GM23338 (cell line): ENCODE measurements around the gene MED13L. TPM values are rescaled to one million over a fixed set of nuclear protein-coding genes. Genes with fewer than 3 reads are reported as not detected.

Experiments
- ATAC-seq: fragments of 200-7000 bp; cut with Tn5 transposase; 3 replicates; pipeline ENCODE4 v1.9.1; 2020
- DNase-seq: peaks from one replicate; pipeline ENCODE4 v3.0.0-alpha.2; 2015; ENCODE audit warnings: low spot score
- H2AFZ ChIP-seq: fragments of 200-600 bp; sonication (generic); 2 replicates; pipeline ENCODE4 v1.8.0; 2016; ENCODE audit warnings: antibody characterized with exemption, mild to moderate bottlenecking, moderate library complexity
- H3F3A ChIP-seq: fragments of 200-600 bp; sonication (generic); replicated peaks from 2 replicates; pipeline ENCODE4 v1.8.0; 2017; ENCODE audit warnings: antibody characterized with exemption, mixed run types, low read depth
- H3K27ac ChIP-seq: fragments of 200-600 bp; sonication (generic); 2 replicates; pipeline ENCODE4 v1.6.1; 2016; ENCODE audit warnings: low read depth
- H3K27me3 ChIP-seq: fragments of 200-600 bp; sonication (generic); 2 replicates; pipeline ENCODE4 v1.8.0; 2016; ENCODE audit warnings: mild to moderate bottlenecking, mixed run types, moderate library complexity; ENCODE audit not compliant: insufficient read depth
- H3K36me3 ChIP-seq: fragments of 200-600 bp; sonication (generic); 2 replicates; pipeline ENCODE4 v1.8.0; 2016; ENCODE audit warnings: mild to moderate bottlenecking; ENCODE audit not compliant: insufficient read depth
- H3K4me1 ChIP-seq: fragments of 200-600 bp; sonication (generic); 2 replicates; pipeline ENCODE4 v1.8.0; 2016; ENCODE audit warnings: mild to moderate bottlenecking, moderate library complexity; ENCODE audit not compliant: insufficient read depth
- H3K4me2 ChIP-seq: fragments of 200-600 bp; sonication (generic); 2 replicates; pipeline ENCODE4 v1.7.1; 2017; ENCODE audit warnings: mixed run types
- H3K4me3 ChIP-seq: fragments of 200-600 bp; sonication (generic); 2 replicates; pipeline ENCODE4 v1.6.1; 2016; ENCODE audit warnings: mixed run types
- H3K79me2 ChIP-seq: fragments of 200-600 bp; sonication (generic); replicated peaks from 2 replicates; pipeline ENCODE4 v1.8.0; 2017; ENCODE audit warnings: mild to moderate bottlenecking; ENCODE audit not compliant: insufficient read depth
- H3K9me2 ChIP-seq: fragments of 200-600 bp; sonication (generic); 2 replicates; pipeline ENCODE4 v1.8.0; 2017; ENCODE audit not compliant: insufficient read depth
- H4K20me1 ChIP-seq: fragments of 200-600 bp; sonication (generic); replicated peaks from 2 replicates; pipeline ENCODE4 v1.8.0; 2017; ENCODE audit warnings: mild to moderate bottlenecking; ENCODE audit not compliant: insufficient read depth
- H3K27ac Mint-ChIP-seq: 2 replicates; pipeline ENCODE4 v1.8.0; 2020; ENCODE audit warnings: inconsistent platforms, mild to moderate bottlenecking, moderate library complexity, mixed read lengths
- H3K27me3 Mint-ChIP-seq: 3 replicates; pipeline ENCODE4 v1.8.0; 2022; ENCODE audit warnings: low read depth, mild to moderate bottlenecking, moderate library complexity, mixed read lengths, inconsistent platforms; ENCODE audit not compliant: insufficient read depth, poor library complexity
- H3K36me3 Mint-ChIP-seq: 3 replicates; pipeline ENCODE4 v1.8.0; 2021; ENCODE audit warnings: low read depth, mild to moderate bottlenecking, inconsistent platforms, moderate library complexity, mixed read lengths
- H3K4me1 Mint-ChIP-seq: 3 replicates; pipeline ENCODE4 v1.8.0; 2020; ENCODE audit warnings: mild to moderate bottlenecking, inconsistent platforms, mixed read lengths
- H3K4me3 Mint-ChIP-seq: 3 replicates; pipeline ENCODE4 v1.8.0; 2021; ENCODE audit warnings: moderate library complexity, mild to moderate bottlenecking, inconsistent platforms, mixed read lengths
- H3K9me3 Mint-ChIP-seq: 3 replicates; pipeline ENCODE4 v1.8.0; 2020; ENCODE audit warnings: moderate library complexity, mild to moderate bottlenecking, inconsistent platforms, mixed read lengths
- CREB1 ChIP-seq: fragments of 250-450 bp; sonication (Bioruptor Pico); IDR thresholded peaks from 2 replicates; pipeline ENCODE4 v1.5.0; 2020; ENCODE audit warnings: low read depth, mild to moderate bottlenecking, moderate library complexity
- EZH2 ChIP-seq: fragments of 200-600 bp; sonication (generic); IDR thresholded peaks from one replicate; pipeline ENCODE4 v1.8.0; 2017; ENCODE audit warnings: antibody characterized with exemption, mild to moderate bottlenecking, low read depth; ENCODE audit not compliant: unreplicated experiment
- EZH2phosphoT487 ChIP-seq: fragments of 200-600 bp; sonication (generic); IDR thresholded peaks from one replicate; pipeline ENCODE4 v1.8.1; 2018; ENCODE audit warnings: antibody characterized with exemption; ENCODE audit not compliant: unreplicated experiment
- JUNB ChIP-seq: IDR thresholded peaks from one replicate; pipeline ENCODE4 v1.6.1; 2016; ENCODE audit warnings: antibody characterized with exemption; ENCODE audit not compliant: unreplicated experiment
- NANOG ChIP-seq: IDR thresholded peaks from 2 replicates; pipeline ENCODE4 v1.6.1; 2016; ENCODE audit warnings: antibody characterized with exemption, borderline replicate concordance
- POLR2AphosphoS5 ChIP-seq: IDR thresholded peaks from 2 replicates; pipeline ENCODE4 v1.6.1; 2016; ENCODE audit warnings: antibody characterized with exemption, low read depth
- STAT1 ChIP-seq: IDR thresholded peaks from one replicate; pipeline ENCODE4 v1.6.1; 2016; ENCODE audit warnings: antibody characterized with exemption; ENCODE audit not compliant: unreplicated experiment
- ZNF114 ChIP-seq: fragments of 250-450 bp; sonication (Bioruptor Pico); IDR thresholded peaks from 2 replicates; pipeline ENCODE4 v1.5.0; 2020; ENCODE audit warnings: mild to moderate bottlenecking, moderate library complexity
- ZNF331 ChIP-seq: fragments of 250-450 bp; sonication (Bioruptor Pico); IDR thresholded peaks from 2 replicates; pipeline ENCODE4 v1.5.0; 2020; ENCODE audit warnings: low read depth, mild to moderate bottlenecking, moderate library complexity
- polyA plus RNA-seq: library from polyadenylated mRNA; unstranded; fragments of >200 nt; fragmentation: Nextera tagmentation; extraction: Ambion mirVana; gene quantifications from 2 replicates; pipeline ENCODE4 v1.2.1, GENCODE V29; 2016
- total RNA-seq: library from RNA; depleted of rRNA; stranded (reverse); fragments of >200 nt; shearing (Covaris generic); gene quantifications from 2 replicates; pipeline ENCODE4 v1.2.3, GENCODE V29; 2014
- TF ChIP-seq, protein P1 (sequence below), 2 experiments: fragments of 200-600 bp in 1 of 2; sonication (generic) in 1 of 2; conservative IDR thresholded peaks; 2 replicates each; pipeline versions ENCODE4 v1.5.1 to v1.6.1; 2016 to 2017; ENCODE audit warnings: antibody characterized with exemption in 2 of 2, low read depth in 2 of 2, mild to moderate bottlenecking in 2 of 2, moderate library complexity in 1 of 2
- TF ChIP-seq, protein P2 (sequence below): IDR thresholded peaks from one replicate; pipeline ENCODE4 v1.6.1; 2018; ENCODE audit warnings: antibody characterized with exemption; ENCODE audit not compliant: unreplicated experiment
- TF ChIP-seq, protein P3 (sequence below): fragments of 250-450 bp; sonication (Bioruptor Pico); IDR thresholded peaks from 2 replicates; pipeline ENCODE4 v1.5.0; 2020; ENCODE audit warnings: mild to moderate bottlenecking, moderate library complexity
- TF ChIP-seq, protein P4 (sequence below): IDR thresholded peaks from 2 replicates; pipeline ENCODE4 v1.6.1; 2016; ENCODE audit warnings: antibody characterized with exemption

The MED13L gene
- total and polyA plus RNA-seq, 2 experiments from 2014 or later = 20.9 to 73.6 TPM

DNA sequence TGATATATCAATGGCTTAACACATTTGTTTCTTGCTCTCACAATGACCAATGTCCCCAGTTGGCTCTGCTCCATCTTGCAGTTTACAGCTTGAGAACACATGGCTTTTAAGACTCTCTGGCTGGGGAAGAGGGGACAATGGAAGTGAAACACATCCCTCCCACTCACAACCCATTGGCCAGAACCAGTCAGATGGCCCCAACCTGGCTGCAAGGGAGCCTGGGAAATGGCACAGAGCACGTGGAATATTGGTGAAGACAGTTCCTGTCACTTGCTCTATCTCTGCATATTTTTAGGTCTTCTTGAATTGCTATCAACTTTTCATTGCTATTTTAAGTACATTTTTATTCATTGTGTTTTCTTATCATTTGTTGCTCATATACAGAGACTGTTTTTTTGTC is 345.4 kb downstream of the MED13L start:
- Histone ChIP-seq H2AFZ (no peak overlapping the region), H3K79me2 (no peaks in the 10 kb centered on the region), H3K4me1 (no peaks in the 10 kb centered on the region), H3F3A (no peaks in the 10 kb centered on the region), H3K27ac (no peak overlapping the region), H3K36me3 (no peaks in the 10 kb centered on the region), H3K27me3 (no peaks in the 10 kb centered on the region), H3K4me3 (no peak overlapping the region), H3K9me2 (0 out of 2 replicates have a peak, but pooled peaks cover 5% of the 10 kb centered on the region), H4K20me1 (no peaks in the 10 kb centered on the region), H3K4me2 (no peak overlapping the region)
- H3K4me1 Mint-ChIP-seq = no peaks in the 10 kb centered on the region; the same call in 2 of the 3 replicates
- no peak for TF ChIP-seq JUNB
- TF ChIP-seq, protein P1, sequence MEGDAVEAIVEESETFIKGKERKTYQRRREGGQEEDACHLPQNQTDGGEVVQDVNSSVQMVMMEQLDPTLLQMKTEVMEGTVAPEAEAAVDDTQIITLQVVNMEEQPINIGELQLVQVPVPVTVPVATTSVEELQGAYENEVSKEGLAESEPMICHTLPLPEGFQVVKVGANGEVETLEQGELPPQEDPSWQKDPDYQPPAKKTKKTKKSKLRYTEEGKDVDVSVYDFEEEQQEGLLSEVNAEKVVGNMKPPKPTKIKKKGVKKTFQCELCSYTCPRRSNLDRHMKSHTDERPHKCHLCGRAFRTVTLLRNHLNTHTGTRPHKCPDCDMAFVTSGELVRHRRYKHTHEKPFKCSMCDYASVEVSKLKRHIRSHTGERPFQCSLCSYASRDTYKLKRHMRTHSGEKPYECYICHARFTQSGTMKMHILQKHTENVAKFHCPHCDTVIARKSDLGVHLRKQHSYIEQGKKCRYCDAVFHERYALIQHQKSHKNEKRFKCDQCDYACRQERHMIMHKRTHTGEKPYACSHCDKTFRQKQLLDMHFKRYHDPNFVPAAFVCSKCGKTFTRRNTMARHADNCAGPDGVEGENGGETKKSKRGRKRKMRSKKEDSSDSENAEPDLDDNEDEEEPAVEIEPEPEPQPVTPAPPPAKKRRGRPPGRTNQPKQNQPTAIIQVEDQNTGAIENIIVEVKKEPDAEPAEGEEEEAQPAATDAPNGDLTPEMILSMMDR (conservative IDR thresholded peaks at IDR 0.05; ENCODE audit: low read depth in 2 of 2) = no peak
- TF ChIP-seq, protein P2, sequence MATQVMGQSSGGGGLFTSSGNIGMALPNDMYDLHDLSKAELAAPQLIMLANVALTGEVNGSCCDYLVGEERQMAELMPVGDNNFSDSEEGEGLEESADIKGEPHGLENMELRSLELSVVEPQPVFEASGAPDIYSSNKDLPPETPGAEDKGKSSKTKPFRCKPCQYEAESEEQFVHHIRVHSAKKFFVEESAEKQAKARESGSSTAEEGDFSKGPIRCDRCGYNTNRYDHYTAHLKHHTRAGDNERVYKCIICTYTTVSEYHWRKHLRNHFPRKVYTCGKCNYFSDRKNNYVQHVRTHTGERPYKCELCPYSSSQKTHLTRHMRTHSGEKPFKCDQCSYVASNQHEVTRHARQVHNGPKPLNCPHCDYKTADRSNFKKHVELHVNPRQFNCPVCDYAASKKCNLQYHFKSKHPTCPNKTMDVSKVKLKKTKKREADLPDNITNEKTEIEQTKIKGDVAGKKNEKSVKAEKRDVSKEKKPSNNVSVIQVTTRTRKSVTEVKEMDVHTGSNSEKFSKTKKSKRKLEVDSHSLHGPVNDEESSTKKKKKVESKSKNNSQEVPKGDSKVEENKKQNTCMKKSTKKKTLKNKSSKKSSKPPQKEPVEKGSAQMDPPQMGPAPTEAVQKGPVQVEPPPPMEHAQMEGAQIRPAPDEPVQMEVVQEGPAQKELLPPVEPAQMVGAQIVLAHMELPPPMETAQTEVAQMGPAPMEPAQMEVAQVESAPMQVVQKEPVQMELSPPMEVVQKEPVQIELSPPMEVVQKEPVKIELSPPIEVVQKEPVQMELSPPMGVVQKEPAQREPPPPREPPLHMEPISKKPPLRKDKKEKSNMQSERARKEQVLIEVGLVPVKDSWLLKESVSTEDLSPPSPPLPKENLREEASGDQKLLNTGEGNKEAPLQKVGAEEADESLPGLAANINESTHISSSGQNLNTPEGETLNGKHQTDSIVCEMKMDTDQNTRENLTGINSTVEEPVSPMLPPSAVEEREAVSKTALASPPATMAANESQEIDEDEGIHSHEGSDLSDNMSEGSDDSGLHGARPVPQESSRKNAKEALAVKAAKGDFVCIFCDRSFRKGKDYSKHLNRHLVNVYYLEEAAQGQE = no peak
- no peak for TF ChIP-seq STAT1
- TF ChIP-seq NANOG = no peak
- no peak for TF ChIP-seq EZH2phosphoT487
- TF ChIP-seq, protein P3, sequence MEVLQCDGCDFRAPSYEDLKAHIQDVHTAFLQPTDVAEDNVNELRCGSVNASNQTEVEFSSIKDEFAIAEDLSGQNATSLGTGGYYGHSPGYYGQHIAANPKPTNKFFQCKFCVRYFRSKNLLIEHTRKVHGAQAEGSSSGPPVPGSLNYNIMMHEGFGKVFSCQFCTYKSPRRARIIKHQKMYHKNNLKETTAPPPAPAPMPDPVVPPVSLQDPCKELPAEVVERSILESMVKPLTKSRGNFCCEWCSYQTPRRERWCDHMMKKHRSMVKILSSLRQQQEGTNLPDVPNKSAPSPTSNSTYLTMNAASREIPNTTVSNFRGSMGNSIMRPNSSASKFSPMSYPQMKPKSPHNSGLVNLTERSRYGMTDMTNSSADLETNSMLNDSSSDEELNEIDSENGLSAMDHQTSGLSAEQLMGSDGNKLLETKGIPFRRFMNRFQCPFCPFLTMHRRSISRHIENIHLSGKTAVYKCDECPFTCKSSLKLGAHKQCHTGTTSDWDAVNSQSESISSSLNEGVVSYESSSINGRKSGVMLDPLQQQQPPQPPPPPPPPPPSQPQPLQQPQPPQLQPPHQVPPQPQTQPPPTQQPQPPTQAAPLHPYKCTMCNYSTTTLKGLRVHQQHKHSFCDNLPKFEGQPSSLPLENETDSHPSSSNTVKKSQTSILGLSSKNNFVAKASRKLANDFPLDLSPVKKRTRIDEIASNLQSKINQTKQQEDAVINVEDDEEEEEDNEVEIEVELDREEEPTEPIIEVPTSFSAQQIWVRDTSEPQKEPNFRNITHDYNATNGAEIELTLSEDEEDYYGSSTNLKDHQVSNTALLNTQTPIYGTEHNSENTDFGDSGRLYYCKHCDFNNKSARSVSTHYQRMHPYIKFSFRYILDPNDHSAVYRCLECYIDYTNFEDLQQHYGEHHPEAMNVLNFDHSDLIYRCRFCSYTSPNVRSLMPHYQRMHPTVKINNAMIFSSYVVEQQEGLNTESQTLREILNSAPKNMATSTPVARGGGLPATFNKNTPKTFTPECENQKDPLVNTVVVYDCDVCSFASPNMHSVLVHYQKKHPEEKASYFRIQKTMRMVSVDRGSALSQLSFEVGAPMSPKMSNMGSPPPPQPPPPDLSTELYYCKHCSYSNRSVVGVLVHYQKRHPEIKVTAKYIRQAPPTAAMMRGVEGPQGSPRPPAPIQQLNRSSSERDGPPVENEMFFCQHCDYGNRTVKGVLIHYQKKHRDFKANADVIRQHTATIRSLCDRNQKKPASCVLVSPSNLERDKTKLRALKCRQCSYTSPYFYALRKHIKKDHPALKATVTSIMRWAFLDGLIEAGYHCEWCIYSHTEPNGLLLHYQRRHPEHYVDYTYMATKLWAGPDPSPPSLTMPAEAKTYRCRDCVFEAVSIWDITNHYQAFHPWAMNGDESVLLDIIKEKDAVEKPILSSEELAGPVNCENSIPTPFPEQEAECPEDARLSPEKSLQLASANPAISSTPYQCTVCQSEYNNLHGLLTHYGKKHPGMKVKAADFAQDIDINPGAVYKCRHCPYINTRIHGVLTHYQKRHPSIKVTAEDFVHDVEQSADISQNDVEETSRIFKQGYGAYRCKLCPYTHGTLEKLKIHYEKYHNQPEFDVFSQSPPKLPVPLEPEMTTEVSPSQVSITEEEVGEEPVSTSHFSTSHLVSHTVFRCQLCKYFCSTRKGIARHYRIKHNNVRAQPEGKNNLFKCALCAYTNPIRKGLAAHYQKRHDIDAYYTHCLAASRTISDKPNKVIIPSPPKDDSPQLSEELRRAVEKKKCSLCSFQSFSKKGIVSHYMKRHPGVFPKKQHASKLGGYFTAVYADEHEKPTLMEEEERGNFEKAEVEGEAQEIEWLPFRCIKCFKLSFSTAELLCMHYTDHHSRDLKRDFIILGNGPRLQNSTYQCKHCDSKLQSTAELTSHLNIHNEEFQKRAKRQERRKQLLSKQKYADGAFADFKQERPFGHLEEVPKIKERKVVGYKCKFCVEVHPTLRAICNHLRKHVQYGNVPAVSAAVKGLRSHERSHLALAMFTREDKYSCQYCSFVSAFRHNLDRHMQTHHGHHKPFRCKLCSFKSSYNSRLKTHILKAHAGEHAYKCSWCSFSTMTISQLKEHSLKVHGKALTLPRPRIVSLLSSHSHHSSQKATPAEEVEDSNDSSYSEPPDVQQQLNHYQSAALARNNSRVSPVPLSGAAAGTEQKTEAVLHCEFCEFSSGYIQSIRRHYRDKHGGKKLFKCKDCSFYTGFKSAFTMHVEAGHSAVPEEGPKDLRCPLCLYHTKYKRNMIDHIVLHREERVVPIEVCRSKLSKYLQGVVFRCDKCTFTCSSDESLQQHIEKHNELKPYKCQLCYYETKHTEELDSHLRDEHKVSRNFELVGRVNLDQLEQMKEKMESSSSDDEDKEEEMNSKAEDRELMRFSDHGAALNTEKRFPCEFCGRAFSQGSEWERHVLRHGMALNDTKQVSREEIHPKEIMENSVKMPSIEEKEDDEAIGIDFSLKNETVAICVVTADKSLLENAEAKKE = no peak
- no peak for TF ChIP-seq ZNF331 (CRISPR knock-in tag)
- TF ChIP-seq, protein P4, sequence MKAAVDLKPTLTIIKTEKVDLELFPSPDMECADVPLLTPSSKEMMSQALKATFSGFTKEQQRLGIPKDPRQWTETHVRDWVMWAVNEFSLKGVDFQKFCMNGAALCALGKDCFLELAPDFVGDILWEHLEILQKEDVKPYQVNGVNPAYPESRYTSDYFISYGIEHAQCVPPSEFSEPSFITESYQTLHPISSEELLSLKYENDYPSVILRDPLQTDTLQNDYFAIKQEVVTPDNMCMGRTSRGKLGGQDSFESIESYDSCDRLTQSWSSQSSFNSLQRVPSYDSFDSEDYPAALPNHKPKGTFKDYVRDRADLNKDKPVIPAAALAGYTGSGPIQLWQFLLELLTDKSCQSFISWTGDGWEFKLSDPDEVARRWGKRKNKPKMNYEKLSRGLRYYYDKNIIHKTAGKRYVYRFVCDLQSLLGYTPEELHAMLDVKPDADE = no peak
- TF ChIP-seq EZH2 = no peak
- TF ChIP-seq POLR2AphosphoS5 = no peak
- TF ChIP-seq ZNF114 (CRISPR knock-in tag) = no peak
- TF ChIP-seq CREB1 = no peak
- H3K4me3 Mint-ChIP-seq = no peak overlapping the region
- no peaks in the 10 kb centered on the region for H3K9me3 Mint-ChIP-seq
- ATAC-seq (no peak), DNase-seq (no peak)
- no peaks in the 10 kb centered on the region for H3K36me3 Mint-ChIP-seq
- no peaks in the 10 kb centered on the region for H3K27me3 Mint-ChIP-seq
- H3K27ac Mint-ChIP-seq = no peak overlapping the region
